ENCODE results near the gene NDFIP1.
"Not testable (repeated sequence)": the region's sequence is repeated elsewhere in the genome, so short reads cannot be mapped to it uniquely, and the experiment has no call there.

NDFIP1 gene

DNA sequence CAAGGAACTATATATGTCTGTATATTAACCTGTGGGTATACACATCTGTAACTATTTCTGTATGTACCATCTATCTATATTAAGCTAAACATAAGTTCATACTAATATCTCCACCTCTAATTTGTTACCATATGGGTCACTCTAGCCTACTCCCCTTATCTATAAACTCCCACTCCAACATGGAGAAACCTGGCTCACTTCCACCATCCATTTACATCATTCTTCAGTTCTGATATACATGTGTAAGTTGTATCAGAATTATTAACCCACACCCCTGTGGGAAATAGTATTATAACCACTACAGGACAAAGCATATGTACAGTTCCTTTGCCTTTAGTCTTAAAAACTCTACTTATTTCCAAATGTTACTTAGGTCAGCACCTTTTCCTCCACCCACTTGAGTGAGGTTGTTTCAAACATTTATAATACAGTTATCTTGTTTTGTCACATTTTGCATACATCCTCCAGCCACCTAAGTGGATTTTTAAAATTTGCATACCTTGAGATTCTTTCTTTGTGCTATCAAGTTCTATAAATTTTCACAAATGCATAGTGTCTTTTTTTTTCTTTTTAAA lies 10.6 kb downstream of the NDFIP1 start:
- DNase-seq, result no peak

DNA sequence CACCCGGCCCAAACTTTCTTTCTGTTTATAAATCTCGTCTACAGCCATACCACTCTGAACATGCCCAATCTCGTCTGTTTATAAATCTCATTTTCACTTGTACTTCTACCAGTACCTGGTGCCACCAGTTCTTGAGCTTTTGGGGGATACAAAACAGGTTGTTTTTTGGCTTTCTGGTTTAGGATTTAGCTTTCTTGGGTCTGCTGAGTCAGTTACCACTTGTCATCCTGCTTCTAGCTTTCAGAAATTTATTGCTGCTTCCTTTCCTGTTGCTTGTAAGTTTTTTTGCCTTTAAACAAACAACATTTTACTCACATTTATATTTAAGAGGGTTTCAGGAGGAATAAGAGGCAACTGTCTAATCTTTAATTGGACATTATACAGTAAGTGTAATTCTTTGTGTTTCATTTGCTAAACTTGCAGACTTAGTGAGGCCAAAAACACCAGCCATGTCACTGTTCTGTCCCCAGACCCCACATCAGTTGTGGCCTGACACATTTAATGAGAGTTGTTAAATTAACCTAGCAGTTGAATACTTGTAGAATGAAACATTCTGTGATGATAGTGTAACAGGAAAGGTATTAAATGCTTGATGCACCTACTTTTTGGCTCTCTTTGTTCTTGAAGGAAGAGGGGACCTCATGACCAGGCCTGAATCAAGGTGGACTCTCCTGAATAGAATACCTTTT lies 11.8 kb downstream of the NDFIP1 start:
- no peak for DNase-seq

DNA sequence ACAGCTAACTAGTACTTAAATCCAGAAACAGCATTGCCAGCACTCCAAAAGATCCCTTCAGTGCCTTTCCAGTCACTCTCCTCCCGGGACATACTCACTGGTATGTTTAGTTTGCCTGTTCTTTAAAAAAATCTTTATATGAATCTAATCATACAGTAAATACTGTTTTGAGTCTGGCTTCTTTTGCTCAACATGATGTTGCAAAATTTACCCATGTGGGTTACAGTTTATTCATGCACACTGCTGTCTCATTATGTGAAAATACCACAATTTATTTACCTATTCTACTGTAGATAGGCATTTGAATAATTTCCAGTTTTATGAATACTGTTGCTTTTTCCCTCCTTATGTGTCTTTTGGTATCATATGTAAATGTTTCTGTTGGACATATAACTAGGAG lies 13.5 kb downstream of the NDFIP1 start:
- no peak for DNase-seq

DNA sequence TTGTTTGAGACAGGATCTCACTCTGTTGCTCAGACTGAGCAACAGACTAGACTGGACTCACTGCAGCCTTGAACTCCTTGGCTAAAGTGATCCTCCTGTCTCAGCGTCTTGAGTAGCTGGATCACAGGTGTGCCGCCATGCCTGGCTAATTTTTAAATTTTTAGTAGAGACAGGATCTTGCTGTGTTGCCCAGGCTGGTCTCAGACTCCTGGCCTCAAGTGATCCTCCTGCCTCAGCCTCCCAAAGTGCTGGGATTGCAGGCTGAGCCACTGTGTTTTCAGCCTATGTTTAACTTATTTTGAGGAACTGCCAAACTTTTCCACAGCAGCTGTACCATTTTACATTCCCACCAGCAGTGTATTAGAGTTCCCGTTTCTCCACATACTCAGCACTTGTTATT lies 16.8 kb downstream of the NDFIP1 start:
- DNase-seq, result no peak

DNA sequence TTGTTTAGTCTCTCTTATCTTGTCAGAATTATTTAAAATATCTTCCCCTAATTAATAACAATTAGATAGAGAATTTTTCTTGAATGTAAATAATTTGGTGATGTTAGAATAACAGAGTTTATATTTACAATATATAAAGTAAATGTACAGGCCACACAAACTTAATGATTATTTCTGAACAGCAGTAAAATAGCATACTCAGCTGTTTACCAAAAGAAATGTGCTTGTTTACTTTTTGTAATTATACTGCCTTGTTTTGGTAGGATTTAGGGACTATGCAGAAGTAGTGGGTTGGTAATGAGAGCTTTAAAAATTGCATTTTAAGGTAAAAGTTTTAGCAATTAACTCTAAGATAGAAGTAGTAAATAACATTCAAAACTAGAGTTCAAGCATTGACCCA lies 17.4 kb downstream of the NDFIP1 start:
- DNase-seq, result no peak

DNA sequence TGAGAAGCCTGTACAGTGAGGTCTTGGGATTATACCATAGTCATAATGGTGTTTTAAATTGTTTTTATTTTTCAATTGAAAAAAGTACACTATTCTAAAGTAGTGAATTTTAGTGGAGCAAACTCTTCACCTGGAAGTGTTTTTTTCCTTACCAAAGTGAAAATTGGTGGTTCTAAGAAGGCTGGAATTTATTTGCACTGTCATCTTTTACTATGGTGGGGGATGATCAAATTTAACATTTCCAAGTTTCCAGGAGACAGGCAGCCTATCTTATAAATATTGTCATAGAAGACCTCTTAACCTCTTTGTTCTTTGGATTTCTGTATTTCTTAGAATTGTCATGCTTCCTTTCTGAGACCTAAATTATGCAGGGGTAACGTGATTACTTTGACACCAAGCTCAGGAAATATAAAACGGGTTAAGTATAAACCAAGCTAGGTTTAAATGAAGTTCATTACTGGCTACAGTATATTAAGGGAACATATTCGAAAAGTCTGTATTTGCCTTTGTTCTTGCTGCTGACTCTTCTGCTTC lies 20.2 kb downstream of the NDFIP1 start:
- no peak for DNase-seq

DNA sequence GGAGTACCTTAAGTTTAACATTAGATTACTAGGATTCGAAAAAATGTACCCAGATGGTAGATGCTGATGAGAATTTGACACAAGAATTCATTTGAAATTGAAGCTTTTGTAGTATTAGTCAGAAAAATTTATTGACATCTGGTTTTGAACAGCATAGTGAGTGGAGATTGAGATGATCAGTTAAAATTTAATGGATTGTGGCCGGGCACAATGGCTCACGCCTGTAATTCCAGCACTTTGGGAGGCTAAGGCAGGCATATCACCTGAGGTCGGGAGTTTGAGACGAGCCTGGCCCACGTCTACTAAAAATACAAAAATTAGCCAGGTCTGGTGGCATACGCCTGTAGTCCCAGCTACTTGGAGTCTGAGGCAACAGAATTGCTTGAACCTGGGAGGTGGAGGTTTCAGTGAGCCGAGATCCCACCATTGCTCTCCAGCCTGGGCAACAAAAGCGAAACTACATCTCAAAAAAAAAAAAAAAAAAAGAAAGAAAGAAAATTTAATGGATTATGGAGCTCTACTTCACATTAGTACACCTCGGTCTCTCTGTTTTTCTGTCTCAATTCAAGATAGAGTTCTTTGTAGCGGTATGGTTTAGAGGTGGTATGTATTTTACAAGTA lies 21.0 kb downstream of the NDFIP1 start:
- no peak for DNase-seq

DNA sequence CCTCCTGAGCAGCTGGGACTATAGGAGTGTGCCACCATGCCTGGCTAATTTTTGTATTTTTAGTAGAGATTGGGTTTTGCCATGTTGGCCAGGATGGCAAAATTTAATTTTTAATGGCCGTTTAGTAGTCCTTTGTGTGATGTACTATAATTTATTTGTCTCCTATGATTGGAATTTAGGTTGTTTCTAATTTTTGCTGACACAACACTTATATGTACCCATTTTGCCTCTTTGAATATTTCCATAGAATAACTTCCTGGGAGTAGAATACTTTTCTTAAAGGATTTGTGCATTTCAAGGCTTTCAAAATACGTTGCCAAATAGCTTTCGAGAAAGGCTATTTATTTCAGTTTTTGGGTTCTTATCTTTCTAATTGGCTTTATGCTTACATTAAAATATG lies 22.8 kb downstream of the NDFIP1 start:
- no peak for DNase-seq

DNA sequence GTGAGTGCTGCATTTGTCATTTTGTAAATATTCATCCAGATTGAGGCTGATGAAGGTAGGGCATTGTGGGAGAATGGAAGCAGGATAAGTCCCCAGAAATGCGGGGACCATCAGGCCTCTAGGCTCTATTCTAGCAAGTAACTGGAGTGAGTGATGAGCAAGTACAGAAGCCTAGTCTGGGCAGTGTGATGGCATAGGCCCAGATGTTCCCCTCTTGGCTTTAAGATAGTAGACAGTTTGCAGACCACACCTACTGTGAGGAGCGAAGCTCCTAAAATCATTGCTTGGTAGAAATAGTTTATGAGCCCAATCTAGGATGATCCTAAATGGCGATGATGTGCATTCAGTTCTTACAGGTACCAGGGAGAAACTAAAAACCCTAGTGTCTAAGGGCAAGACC lies 24.3 kb downstream of the NDFIP1 start:
- no peak for DNase-seq

DNA sequence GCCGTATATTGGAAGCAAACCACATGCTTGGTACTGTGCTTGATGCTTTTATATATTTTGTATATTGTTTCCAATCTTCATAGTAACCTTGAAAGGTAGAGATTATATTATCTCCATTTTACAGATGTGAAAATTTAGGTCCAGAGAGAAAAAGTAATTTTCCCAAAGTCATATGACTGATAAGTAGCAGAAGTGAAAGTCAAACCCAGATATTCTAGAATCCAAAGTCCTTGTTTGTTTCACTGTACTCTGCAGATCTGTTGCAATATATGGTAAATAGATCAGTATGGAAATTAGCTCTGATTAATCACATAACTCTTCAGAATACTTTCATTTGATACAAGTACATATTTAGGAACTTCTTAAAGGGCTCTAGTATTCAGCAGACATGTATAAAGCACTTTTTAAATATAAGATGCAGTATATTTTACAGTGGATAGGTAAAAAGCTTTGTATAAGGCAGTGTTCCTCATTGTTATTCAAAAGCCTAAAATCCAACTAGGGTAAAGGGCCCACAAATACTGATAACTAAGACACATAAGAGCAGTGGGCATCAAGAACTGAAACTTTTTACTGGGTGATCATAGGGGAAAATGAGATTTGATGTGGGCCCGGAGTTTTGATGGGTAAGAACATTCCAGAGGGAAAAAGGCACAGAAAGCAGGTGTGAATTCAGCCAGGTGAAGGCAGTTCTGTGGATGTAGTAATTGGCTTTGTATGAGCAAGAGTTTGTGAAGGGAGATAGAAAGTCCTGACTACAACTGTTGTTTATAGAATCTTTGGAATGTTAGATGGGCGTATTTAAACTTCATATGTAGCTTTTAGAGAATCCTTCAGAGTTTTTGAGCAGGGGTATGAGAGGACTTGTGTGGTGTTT lies 25.0 kb downstream of the NDFIP1 start:
- DNase-seq, result no peak

DNA sequence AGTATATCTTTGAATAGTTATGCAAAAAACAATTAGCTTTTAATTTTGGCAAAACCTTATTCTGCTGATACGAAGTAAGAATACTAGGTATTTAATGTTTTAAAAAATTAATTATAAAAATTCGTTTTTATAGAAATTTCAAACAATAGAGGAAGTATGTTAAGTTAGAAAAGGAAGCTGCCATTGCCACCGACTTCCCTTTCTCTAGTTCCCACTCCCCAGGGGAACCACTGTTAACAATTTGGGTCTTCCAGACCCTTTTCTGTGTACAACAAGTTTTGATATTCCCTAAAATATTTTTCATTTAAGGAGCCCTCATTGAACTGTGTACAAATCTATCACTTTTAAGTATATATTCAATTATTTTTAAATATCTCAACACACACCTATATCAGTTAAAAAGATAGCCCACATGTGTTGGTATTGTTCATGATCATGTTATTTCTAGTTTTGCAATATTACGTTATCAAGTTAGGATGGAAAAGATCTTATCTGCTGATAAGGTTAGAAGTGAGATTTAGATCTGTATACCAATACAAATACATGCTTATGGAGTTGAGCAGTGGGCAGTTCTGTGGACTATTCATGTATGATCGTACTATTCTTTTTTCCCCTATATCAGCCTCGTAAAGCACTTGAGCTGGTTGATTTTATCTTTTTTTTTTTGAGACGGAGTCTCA lies 25.9 kb downstream of the NDFIP1 start:
- no peak for DNase-seq

DNA sequence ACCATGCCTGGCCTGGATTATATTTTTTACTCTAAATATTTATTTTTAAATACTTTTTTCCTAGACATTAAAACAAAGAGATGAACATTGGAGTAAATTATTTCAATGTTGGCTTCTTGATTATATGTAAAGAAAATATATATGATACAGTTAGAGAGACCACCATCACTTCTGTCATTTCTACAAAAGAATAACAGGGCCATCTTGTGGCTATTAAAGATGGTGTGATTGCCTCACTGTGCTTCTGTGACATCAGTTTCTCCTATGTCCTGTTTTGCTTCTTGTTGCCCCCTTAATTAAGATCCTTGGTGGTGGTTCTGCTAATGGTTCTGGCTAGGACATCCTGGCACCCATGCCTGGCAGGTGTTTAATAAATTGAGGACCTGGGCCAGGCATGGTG lies 32.9 kb downstream of the NDFIP1 start:
- DNase-seq, result no peak

DNA sequence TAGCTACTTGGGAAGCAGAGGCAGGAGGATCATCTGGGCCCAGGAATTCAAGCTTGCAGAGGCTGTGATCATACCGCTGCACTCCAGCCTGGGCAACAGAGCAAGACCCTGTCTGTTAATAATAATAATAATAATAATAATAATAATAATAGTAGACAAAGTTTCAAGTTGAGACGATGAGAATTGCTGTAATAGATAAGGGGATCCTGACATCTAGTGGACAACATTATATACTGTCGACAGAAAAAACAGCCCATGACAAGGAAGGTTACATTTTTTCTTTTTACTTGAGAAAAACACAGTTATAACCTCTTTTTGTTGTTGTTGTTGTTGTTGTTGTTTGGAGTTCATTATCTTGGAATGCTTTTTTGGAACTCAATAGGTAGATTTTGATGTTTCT lies 35.3 kb downstream of the NDFIP1 start:
- DNase-seq, result no peak

DNA sequence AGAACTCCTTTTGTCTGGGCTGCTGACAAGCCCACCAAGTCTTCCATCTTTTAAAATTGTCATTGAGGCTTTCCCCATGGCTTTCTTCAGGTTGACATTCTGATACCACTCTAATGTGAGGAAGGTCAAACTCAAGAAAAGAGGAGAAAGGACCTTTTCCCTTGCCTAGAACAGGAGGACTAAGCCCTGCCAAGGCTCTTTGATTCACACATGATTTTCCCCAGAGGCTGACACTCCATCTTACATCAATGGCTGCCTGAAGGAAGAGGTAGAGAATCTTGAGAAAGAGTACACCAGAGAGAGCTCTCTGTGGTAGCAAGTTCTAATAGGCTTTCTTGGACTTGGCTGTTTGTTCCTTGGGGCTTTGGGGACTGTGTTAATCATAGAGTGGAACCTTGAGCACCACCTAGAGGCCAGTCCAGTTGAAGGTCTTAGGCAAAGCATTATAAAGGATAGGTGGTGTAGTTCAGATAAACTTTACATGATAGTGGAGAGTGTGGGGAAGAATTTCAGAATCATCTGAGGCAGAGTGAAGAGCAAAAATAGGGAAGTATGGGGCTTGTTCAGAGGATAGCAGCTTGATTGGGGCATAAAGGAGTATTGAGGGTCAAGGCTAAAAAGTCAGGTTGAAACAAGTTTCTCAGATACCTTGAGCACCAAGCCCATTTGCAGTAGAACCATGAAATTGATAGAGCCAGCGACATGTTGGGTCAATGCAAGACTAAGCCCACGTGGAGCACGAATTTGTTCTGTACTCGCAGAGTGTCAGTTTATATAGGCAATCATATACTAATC lies 36.7 kb downstream of the NDFIP1 start:
- no peak for DNase-seq

DNA sequence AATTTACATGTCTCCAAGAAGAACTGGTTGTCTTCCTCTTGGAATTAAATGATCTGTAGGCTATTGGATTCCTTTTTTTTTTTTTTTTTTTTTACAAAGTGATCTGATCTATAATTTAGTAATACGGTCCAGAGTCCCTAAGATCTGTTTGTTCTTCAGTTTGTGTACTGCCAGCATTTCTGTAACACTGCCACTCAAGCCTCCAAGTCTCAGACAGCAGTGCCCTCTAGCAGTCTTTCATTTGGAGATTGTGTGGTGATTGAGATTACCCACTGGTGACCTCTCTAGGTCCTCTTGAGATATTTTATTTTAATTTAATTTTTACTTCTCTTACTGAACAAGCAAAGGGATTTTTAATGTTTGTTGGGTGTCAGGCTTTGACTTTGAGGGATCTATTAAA lies 40.8 kb downstream of the NDFIP1 start:
- no peak for DNase-seq

DNA sequence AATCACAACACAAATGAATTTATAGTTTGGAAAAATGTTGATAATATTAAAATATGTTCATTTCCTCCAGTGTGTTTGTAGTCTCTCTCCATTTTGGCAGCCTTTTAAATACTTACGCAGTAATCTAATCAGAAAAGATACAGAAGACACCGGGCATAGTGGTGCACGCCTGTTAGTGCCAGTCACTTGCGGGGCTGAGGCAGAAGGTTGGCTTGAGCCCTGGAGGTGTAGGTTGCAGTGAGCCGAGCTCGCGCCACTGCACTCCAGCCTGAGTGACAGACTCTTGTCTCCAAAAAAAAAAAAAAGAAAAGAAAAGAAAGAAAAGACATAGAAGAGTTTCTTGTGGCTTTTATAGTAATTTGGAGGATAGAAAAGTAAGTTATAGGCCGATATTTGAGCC lies 41.9 kb downstream of the NDFIP1 start:
- no peak for DNase-seq

DNA sequence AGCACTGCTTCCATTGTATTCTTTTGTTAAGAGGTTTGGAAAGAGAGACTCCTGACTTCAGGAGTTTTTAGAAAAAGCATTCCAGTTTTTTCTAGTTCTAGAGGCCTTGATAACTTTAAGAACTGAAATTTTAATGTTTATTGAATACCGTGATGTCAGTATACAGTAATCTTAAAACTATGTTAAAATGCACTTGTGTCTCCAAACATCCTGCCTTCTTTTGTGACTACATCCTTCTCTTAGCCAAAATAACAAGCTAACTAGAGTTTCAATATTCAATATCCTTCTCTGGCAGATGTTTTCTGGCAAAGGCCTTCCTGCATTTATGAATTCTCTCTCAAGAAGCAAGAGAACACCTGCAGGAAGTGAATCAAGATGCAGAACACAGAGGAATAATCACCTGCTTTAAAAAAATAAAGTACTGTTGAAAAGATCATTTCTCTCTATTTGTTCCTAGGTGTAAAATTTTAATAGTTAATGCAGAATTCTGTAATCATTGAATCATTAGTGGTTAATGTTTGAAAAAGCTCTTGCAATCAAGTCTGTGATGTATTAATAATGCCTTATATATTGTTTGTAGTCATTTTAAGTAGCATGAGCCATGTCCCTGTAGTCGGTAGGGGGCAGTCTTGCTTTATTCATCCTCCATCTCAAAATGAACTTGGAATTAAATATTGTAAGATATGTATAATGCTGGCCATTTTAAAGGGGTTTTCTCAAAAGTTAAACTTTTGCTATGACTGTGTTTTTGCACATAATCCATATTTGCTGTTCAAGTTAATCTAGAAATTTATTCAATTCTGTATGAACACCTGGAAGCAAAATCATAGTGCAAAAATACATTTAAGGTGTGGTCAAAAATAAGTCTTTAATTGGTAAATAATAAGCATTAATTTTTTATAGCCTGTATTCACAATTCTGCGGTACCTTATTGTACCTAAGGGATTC lies 43.1 kb downstream of the NDFIP1 start:
- no peak for DNase-seq

DNA sequence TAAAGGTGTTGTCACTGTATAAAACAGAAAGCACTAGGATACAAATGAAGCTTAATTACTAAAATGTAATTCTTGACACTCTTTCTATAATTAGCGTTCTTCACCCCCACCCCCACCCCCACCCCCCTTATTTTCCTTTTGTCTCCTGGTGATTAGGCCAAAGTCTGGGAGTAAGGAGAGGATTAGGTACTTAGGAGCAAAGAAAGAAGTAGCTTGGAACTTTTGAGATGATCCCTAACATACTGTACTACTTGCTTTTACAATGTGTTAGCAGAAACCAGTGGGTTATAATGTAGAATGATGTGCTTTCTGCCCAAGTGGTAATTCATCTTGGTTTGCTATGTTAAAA lies 43.8 kb downstream of the NDFIP1 start:
- DNase-seq, result no peak

DNA sequence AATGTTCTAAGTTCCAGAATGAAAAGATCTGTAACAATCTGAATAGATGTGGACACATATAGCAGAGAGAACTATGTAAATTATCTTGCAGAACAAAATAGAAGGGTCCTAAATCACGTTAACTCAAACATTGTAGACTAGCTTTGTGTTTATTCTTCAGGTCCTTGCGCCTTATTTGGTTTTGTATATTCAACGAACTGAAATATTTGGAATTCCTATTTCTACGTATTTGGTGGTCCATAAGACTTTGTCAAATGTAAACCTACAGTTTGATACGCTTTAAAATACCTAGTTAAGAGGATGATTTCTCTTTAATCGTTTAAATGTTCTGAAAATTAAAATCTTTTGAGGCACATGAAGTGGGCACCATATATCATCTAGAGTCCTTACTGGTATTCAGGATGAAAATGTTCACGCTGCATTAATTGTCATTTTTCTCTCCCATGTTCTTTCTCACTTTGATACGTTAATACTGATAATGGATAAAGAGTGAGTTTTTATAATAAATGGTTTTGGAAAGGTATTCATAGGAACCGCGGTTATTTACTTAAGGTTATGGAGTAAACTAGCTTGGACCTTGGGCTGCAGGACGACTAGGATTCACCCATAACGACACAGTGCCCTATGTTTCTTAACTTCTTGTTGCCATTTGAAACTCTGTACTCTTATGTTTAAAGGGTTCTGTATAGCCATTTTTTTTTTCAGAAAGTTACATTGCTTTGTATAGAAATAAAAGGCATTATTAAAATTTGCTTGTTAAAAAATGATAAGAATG lies 45.3 kb downstream of the NDFIP1 start:
- DNase-seq, result no peak

DNA sequence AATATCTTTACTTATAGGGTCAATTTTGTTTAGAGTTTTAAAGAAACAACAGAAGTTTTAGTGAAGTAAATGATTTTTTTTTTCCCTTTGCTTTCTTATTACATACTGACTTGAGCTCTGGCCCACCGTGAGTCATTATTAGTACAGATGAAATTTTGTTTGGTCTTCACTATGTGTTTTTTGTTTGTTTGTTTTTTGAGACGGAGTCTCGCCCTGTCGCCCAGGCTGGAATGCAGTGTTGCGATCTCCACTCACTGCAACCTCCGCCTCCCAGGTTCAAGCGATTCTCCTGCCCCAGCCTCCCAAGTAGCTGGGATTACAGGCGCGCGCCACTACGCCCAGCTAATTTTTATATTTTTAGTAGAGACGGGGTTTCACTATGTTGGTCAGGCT lies 45.9 kb downstream of the NDFIP1 start:
- DNase-seq, result not testable (repeated sequence)
